GM12801 (cell line): Measurements from ENCODE around the gene UPB1.

Experiments used
- TF ChIP-seq, protein P1 (sequence below): IDR thresholded peaks from one replicate; pipeline ENCODE4 v1.5.1; 2011; ENCODE audit warnings: control low read depth; ENCODE audit not compliant: insufficient read length; ENCODE audit errors: extremely low read depth

UPB1 gene

GRCh38 chr22:24455751-24456426, 39.2 kb upstream of the UPB1 start:
- TF ChIP-seq, protein P1, sequence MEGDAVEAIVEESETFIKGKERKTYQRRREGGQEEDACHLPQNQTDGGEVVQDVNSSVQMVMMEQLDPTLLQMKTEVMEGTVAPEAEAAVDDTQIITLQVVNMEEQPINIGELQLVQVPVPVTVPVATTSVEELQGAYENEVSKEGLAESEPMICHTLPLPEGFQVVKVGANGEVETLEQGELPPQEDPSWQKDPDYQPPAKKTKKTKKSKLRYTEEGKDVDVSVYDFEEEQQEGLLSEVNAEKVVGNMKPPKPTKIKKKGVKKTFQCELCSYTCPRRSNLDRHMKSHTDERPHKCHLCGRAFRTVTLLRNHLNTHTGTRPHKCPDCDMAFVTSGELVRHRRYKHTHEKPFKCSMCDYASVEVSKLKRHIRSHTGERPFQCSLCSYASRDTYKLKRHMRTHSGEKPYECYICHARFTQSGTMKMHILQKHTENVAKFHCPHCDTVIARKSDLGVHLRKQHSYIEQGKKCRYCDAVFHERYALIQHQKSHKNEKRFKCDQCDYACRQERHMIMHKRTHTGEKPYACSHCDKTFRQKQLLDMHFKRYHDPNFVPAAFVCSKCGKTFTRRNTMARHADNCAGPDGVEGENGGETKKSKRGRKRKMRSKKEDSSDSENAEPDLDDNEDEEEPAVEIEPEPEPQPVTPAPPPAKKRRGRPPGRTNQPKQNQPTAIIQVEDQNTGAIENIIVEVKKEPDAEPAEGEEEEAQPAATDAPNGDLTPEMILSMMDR, result no peak

- TF ChIP-seq, protein P1, result no peak
These were observed 37.2 kb upstream of the UPB1 start for GRCh38 chr22:24457894-24458420.

DNA sequence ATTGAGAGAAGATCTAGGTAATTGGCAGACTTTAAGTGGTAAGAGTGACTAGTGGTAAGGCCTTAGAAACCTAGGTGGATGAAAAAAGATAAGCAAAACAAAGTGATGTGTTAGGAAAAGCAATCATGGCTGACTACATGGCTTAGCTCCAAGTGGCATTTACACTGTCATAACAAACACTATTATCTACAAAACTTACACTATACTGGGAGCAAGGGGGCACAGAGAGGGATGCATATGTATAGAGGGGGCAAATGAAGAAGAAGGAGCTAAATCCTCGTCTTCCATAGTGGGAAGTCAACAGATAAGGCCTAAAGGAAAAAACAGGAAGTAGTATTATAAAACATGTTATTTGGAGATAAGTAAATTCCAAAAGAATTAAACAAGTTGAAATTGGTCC, 35.2 kb upstream of the UPB1 start:
- TF ChIP-seq, protein P1, result no peak

DNA sequence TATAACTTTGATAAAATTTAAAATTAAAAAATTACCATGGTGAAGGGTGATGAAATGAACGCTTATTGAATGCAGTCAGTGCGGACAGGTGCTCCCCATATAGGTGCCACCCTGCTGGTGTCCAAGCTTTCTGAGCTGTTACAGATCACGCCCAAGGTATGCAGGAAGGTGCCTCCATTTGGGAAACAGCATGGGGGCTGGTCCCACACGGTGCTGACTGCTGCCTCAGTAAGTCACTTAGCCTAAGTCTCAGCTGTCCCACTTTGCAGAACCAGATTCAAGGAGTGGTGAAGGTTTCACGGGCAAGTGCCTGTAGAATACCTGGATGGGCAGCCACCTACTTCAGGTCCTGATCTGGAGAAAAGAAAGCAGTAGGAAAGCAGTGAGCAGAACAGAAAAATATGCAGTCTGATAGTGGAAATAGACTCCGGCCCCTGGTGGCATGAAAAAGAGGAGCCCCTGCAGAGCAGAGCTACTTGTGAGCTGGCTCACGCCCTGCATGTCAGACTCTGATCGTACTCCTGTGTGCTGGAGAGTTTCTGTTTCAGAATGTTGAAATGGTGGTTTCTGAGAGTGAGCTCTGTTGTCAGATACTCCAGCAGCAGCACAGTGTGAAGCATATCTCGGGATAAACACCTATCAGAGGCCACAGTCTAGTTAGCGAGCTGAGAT, 34.6 kb upstream of the UPB1 start:
- TF ChIP-seq, protein P1, result no peak

DNA sequence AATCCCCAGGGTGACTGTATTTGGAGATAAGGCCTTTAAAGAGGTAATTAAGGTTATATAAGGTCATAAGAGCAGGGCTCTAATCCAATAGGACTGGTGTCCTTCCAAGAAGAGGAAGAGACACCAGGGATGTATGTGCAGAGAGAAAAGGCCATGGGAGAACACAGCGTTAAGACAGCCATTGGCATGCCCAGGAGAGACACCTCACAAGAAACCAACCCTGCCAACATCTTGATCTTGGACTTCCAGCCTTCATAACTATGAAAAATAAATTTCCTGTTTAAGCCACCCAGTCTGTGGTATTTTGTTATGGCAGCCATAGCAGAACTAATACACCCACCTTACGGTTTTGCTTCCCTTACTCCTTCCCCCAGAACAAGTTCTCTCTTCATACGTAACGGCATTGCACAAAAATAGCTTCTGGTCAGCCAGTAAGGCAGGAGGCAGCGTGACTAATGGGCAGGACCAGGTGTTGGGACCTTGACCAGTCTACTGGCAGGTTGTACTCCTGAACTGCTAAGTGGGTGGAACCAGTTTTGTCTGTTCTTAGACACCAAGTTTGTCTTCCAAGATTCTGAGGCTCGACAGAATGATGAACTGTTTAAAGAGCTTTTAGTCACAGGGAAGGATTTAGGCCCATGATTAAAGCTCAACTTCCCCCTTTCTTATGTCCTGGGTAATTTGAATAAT, 31.9 kb upstream of the UPB1 start:
- TF ChIP-seq, protein P1, result no peak

GRCh38 chr22:24465566-24465965, 29.6 kb upstream of the UPB1 start:
- TF ChIP-seq, protein P1, result no peak

DNA sequence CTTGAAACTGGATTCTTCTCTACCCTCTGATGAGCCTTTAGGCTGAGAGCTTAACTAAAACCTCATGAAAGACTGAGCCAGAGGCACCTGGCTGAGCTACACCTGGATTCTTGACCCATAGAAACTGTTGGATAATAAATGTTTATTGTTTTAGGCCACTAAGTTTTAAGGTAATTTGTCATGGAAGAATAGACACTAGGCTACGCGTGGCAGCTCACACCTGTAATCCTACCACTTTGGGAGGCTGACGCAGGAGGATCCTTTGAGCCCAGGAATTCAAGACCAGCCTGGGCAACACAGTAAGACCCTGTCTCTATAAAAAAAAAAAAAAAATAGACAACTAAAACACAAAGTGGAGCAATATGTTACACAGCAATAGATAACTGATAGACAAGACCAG, 29.2 kb upstream of the UPB1 start:
- TF ChIP-seq, protein P1, result no peak
